ENCODE data around the gene STK11IP.

DNA sequence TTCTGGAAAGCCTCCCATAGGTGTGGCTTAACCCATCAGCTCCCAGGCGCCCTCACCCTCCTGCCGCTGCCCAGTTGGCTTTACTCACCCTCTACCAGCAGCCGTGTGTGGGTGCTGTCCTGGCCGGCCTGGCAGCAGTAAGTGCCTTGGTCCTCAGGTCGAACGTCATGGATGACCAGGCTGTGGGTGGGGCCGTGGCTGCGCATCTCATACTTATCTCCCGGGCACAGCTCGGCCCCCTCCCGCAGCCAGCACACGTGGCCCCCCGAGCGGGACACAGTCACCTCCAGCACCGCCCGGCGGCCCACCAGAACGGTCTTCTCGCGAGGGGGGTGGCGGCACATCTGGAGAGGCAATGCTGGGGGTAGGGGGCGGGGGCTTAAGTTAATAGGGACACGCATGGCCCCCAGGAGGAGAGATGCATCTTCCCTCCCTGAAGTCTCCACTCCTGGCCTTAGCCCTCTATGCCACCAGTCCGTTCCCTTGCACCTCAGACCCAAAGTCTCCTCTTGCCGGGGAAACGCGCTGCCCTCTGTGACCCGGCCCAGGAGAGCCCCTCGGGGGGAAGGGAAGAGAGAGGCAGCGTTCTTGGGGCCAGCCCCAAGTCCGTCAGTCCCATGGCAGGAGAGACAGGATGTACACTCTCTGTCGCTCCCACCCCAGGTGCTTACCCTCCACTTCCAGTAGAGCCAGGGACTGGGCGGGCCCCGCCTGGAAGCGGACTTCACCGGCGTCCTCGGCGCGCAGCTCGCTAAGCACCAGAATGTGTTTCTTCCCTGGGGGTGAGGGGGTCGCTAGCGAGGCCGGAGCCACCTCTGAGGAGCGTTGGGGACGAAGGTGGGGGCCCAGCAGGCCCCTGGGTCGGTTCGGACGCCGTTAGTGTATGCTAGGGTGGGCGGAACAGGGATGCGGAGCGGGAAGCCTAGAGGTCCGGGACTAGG, 45.9 kb upstream of the STK11IP start:
- no peak for TF ChIP-seq CTCF (IDR thresholded peaks at IDR 0.05)
- no peak for TF ChIP-seq POLR2A (IDR thresholded peaks at IDR 0.05)
- no peak for TF ChIP-seq EP300 (IDR thresholded peaks at IDR 0.05)

Measured in suprapubic skin (tissue), 3 donors.